ENCODE results near the gene ARRDC1. TPM values are rescaled to one million over a fixed set of nuclear protein-coding genes. Genes with fewer than 3 reads are reported as not detected.

The ARRDC1 gene
- total and polyA plus RNA-seq, 2 donors from 2014 or later = 42.3 to 88.9 TPM

- H3K4me3 ChIP-seq (ENCODE audit: low read length in 3 of 3) = no peak overlapping the region
- H3K9ac ChIP-seq (ENCODE audit: low read length in 3 of 3) = no peak overlapping the region
- H3K9me3 ChIP-seq (ENCODE audit: control insufficient read depth in 2 of 3, insufficient read depth in 1 of 3, low read length in 3 of 3) = no peaks in the 10 kb centered on the region
- FAIRE-seq (no peak), DNase-seq (peak in 2 of 5 donors; percentile 53 to 72)
- H3K27me3 ChIP-seq (ENCODE audit: control insufficient read depth, insufficient read depth, low read length) = no peaks in the 10 kb centered on the region
- peaks cover 0 to 37% (median 23%) of the 10 kb centered on the region in 3 donors for H3K4me1 ChIP-seq (ENCODE audit: control insufficient read depth in 2 of 3, insufficient read depth in 2 of 3, low read depth in 1 of 3, low read length in 3 of 3)
- H3K27ac ChIP-seq (ENCODE audit: low read depth in 2 of 2, low read length in 2 of 2) = no peak overlapping the region
- peaks cover 0 to 4% (median 0%) of the 10 kb centered on the region in 3 donors for H3K36me3 ChIP-seq (ENCODE audit: control insufficient read depth in 2 of 3, insufficient read depth in 3 of 3, low read length in 3 of 3)
- no peak for TF ChIP-seq CTCF (IDR thresholded peaks at IDR 0.05; ENCODE audit: borderline replicate concordance, extremely low read depth, insufficient read depth)
- intact Hi-C loops (cut with DNase I) = no loop called here
Observed at GRCh38 chr9:137610944-137611343, 5.5 kb downstream of the ARRDC1 start.

GRCh38 chr9:137611623-137612609 is 6.4 kb downstream of the ARRDC1 start:
- Histone ChIP-seq H3K9ac (ENCODE audit: low read length in 3 of 3) (no peak overlapping the region), H3K9me3 (ENCODE audit: control insufficient read depth in 2 of 3, insufficient read depth in 1 of 3, low read length in 3 of 3) (no peaks in the 10 kb centered on the region), H3K27me3 (ENCODE audit: control insufficient read depth, insufficient read depth, low read length) (no peaks in the 10 kb centered on the region), H3K27ac (ENCODE audit: low read depth in 2 of 2, low read length in 2 of 2) (peak overlapping the region; percentile 63 to 84), H3K4me1 (ENCODE audit: control insufficient read depth in 2 of 3, insufficient read depth in 2 of 3, low read depth in 1 of 3, low read length in 3 of 3) (peaks cover 0 to 29% (median 22%) of the 10 kb centered on the region in 3 donors), H3K4me3 (ENCODE audit: low read length in 3 of 3) (no peak overlapping the region), H3K36me3 (ENCODE audit: control insufficient read depth in 2 of 3, insufficient read depth in 3 of 3, low read length in 3 of 3) (peaks cover 0 to 4% (median 0%) of the 10 kb centered on the region in 3 donors)
- TF ChIP-seq CTCF (IDR thresholded peaks at IDR 0.05; ENCODE audit: borderline replicate concordance, extremely low read depth, insufficient read depth) = no peak
- FAIRE-seq = no peak
- intact Hi-C loops (cut with DNase I) = no loop called here
- DNase-seq = peak; percentile 60 to 97 (median 66)

GRCh38 chr9:137612741-137613142 is 7.3 kb downstream of the ARRDC1 start:
- H3K9me3 ChIP-seq (ENCODE audit: control insufficient read depth in 2 of 3, insufficient read depth in 1 of 3, low read length in 3 of 3) = no peaks in the 10 kb centered on the region
- peaks cover 0 to 29% (median 19%) of the 10 kb centered on the region in 3 donors for H3K4me1 ChIP-seq (ENCODE audit: control insufficient read depth in 2 of 3, insufficient read depth in 2 of 3, low read depth in 1 of 3, low read length in 3 of 3)
- no peak overlapping the region for H3K4me3 ChIP-seq (ENCODE audit: low read length in 3 of 3)
- TF ChIP-seq CTCF (IDR thresholded peaks at IDR 0.05; ENCODE audit: borderline replicate concordance, extremely low read depth, insufficient read depth) = no peak
- FAIRE-seq (no peak), DNase-seq (peak in 2 of 5 donors; percentile 50 to 77)
- no peaks in the 10 kb centered on the region for H3K27me3 ChIP-seq (ENCODE audit: control insufficient read depth, insufficient read depth, low read length)
- H3K27ac ChIP-seq (ENCODE audit: low read depth in 2 of 2, low read length in 2 of 2) = peak overlapping the region; percentile 63 to 84
- H3K36me3 ChIP-seq (ENCODE audit: control insufficient read depth in 2 of 3, insufficient read depth in 3 of 3, low read length in 3 of 3) = peaks cover 0 to 4% (median 0%) of the 10 kb centered on the region in 3 donors
- intact Hi-C loops (cut with DNase I) = no loop called here
- H3K9ac ChIP-seq (ENCODE audit: low read length in 3 of 3) = peak overlapping the region in 1 of 3 donors; percentile 26
